Thoracic aorta (tissue), 2 donors: Measurements from ENCODE around the gene C16orf90. TPM values are rescaled to one million over a fixed set of nuclear protein-coding genes. Genes with fewer than 3 reads are reported as not detected.

Experiments used
- ATAC-seq: fragments of 150-250 bp; one replicate; pipeline ENCODE4 v1.8.0; 2017; ENCODE audit warnings: low read depth; ENCODE audit not compliant: insufficient number of reproducible peaks, low FRiP score
- DNase-seq: peaks from one replicate; pipeline ENCODE4 v3.0.0-alpha.2; 2020; ENCODE audit warnings: low spot score
- H3K27ac ChIP-seq, 2 donors: fragments of 200-600 bp; sonication (generic); 1 replicate in 1 of 2; 2 replicates in 1 of 2; pipeline ENCODE4 v1.5.1; 2016; ENCODE audit warnings: mild to moderate bottlenecking in 2 of 2, moderate library complexity in 2 of 2
- H3K27me3 ChIP-seq: fragments of 200-600 bp; sonication (generic); replicated peaks from 2 replicates; pipeline ENCODE4 v1.6.0; 2016; ENCODE audit warnings: mild to moderate bottlenecking; ENCODE audit not compliant: insufficient read depth
- H3K36me3 ChIP-seq: fragments of 200-600 bp; sonication (generic); one replicate; pipeline ENCODE4 v1.5.1; 2016
- H3K4me1 ChIP-seq, 2 donors: fragments of 200-600 bp; sonication (generic); 1 replicate in 1 of 2; 2 replicates in 1 of 2; pipeline versions ENCODE4 v1.5.1 to v1.6.0; 2016; ENCODE audit warnings: low read depth in 2 of 2, mild to moderate bottlenecking in 1 of 2; ENCODE audit not compliant: control insufficient read depth in 1 of 2
- H3K4me3 ChIP-seq: fragments of 200-600 bp; sonication (generic); 2 replicates; pipeline ENCODE4 v1.5.1; 2016; ENCODE audit warnings: mild to moderate bottlenecking
- H3K9me3 ChIP-seq: fragments of 200-600 bp; sonication (generic); 2 replicates; pipeline ENCODE4 v1.5.1; 2016
- CTCF ChIP-seq: fragments of 200-600 bp; sonication (generic); IDR thresholded peaks from one replicate; pipeline ENCODE4 v1.5.1; 2019; ENCODE audit warnings: antibody characterized with exemption
- total RNA-seq, 2 donors: library from RNA; depleted of rRNA; stranded (reverse); fragments of >200 nt; gene quantifications; one replicate each; pipeline versions ENCODE4 v1.1.0 to v1.2.3, GENCODE V29; 2016

The C16orf90 gene
- total RNA-seq, 2 donors from 2014 or later, result not detected

GRCh38 chr16:3520413-3520812, 25.1 kb upstream of the C16orf90 start:
- H3K36me3 ChIP-seq, result peaks cover 24% of the 10 kb centered on the region
- ATAC-seq (no peak), DNase-seq (no peak)
- peak overlapping the region; percentile 86 to 92 for H3K27ac ChIP-seq
- H3K4me3 ChIP-seq, result peak overlapping the region; percentile 57
- no peaks in the 10 kb centered on the region for H3K27me3 ChIP-seq
- no peak for TF ChIP-seq CTCF
- H3K4me1 ChIP-seq, result peaks cover 0 to 8% of the 10 kb centered on the region in 2 donors
- no peaks in the 10 kb centered on the region for H3K9me3 ChIP-seq

- H3K9me3 ChIP-seq, result no peaks in the 10 kb centered on the region
- no peak overlapping the region for H3K4me3 ChIP-seq
- DNase-seq (no peak), ATAC-seq (no peak)
- H3K4me1 ChIP-seq, result peaks cover 0 to 8% of the 10 kb centered on the region in 2 donors
- no peaks in the 10 kb centered on the region for H3K27me3 ChIP-seq
- TF ChIP-seq CTCF, result no peak
- H3K36me3 ChIP-seq, result peaks cover 22% of the 10 kb centered on the region
- H3K27ac ChIP-seq, result peak overlapping the region in 1 of 2 donors; percentile 92
These were observed 24.3 kb upstream of the C16orf90 start for GRCh38 chr16:3519581-3519980.

- TF ChIP-seq CTCF, result no peak
- Histone ChIP-seq H3K27ac (no peak overlapping the region), H3K27me3 (no peaks in the 10 kb centered on the region), H3K4me3 (no peak overlapping the region), H3K4me1 (peaks cover 0 to 8% of the 10 kb centered on the region in 2 donors), H3K36me3 (peaks cover 27% of the 10 kb centered on the region), H3K9me3 (no peaks in the 10 kb centered on the region)
- ATAC-seq (no peak), DNase-seq (no peak)
These were observed 23.7 kb upstream of the C16orf90 start for GRCh38 chr16:3518986-3519348.

DNA sequence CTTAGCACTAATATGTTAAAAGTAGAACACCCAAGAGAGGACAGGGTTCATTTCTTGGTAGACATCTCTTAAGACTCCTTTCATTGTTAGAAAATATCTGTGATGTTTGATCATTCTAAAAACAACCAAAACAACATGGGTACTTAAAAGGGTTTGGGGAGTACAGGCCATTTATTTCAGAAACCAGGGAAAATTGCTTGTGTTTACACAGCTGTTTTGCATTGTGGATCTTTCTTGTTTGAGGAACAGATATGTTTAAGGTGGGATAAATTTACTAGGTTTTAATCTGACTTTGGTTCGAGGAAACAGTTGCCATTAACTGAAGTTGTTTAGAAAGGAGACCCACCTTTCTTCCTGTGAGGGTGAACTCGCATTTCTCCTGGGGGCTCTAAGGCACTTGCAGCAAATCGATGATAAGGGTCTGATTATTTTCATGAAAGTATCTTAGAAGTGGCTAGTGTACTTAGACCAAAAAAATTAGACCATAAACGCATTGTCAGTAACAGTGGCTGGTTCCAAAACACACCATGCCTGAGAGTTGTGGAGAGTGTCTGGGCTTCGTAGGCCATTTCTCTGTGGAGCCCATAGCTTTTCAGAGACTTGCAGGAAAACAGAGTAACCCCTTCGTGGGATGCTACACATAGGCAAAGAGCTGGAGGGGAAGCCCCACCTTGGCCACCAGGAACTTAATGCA, 23.1 kb upstream of the C16orf90 start:
- no peak for TF ChIP-seq CTCF
- no peak overlapping the region for H3K4me3 ChIP-seq
- H3K27ac ChIP-seq, result no peak overlapping the region
- peaks cover 0 to 8% of the 10 kb centered on the region in 2 donors for H3K4me1 ChIP-seq
- no peaks in the 10 kb centered on the region for H3K27me3 ChIP-seq
- H3K9me3 ChIP-seq, result no peaks in the 10 kb centered on the region
- peaks cover 27% of the 10 kb centered on the region for H3K36me3 ChIP-seq
- no peak for ATAC-seq
- no peak for DNase-seq

DNA sequence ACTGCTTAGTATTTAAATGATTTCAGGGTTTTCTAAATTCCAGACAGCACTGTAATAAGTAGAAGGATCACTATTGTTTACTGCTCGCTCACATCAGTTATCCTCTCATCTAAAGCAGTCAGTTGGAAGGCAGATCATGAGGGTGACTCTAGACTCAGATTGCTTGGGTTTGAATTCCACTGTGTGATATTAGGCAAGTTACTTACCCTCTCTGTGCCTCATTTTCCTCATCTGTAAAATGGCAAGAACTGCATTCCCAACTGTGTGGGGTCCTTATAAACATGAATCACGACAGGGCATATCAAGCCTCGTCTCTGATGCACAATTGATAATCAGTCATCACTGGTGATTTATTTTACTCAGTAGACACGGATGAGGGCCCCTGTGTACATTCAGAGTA, 20.6 kb upstream of the C16orf90 start:
- no peaks in the 10 kb centered on the region for H3K9me3 ChIP-seq
- H3K4me1 ChIP-seq, result peaks cover 0 to 6% of the 10 kb centered on the region in 2 donors
- H3K36me3 ChIP-seq, result peaks cover 36% of the 10 kb centered on the region
- ATAC-seq, result no peak
- TF ChIP-seq CTCF, result no peak
- H3K27me3 ChIP-seq, result no peaks in the 10 kb centered on the region
- no peak overlapping the region for H3K27ac ChIP-seq
- DNase-seq, result no peak
- no peak overlapping the region for H3K4me3 ChIP-seq
